ENCODE data around the gene KLF12.

GRCh38 chr13:74102691-74103090 is 31.5 kb downstream of the KLF12 start:
- TF ChIP-seq CTCF (IDR thresholded peaks at IDR 0.05 in 2 of 3, conservative IDR thresholded peaks at IDR 0.05 in 1 of 3; ENCODE audit: borderline replicate concordance in 1 of 3, insufficient read depth in 1 of 3, low read depth in 2 of 3, low read length in 2 of 3) (no peak), POLR2AphosphoS5 (IDR thresholded peaks at IDR 0.05; ENCODE audit: low read depth, low read length) (no peak)

All from HCT116 (cell line).